GM12878 (cell line): ENCODE results near the gene ZMIZ1. TPM values are rescaled to one million over a fixed set of nuclear protein-coding genes. Genes with fewer than 3 reads are reported as not detected.

Experiments
- ATAC-seq: fragments of 200-7000 bp; cut with Tn5 transposase; 3 replicates; pipeline ENCODE4 v1.9.1; 2020; ENCODE audit warnings: mild to moderate bottlenecking, moderate library complexity
- BruUV-seq: library from RNA; stranded (reverse); fragments of 400-500 nt; replicated peaks from 2 replicates; lab custom pipeline; 2021; lab: Mats Ljungman, UMichigan
- CTCF ChIA-PET: fragments of 300-600 bp; sonication (Branson Sonifier 250); formaldehyde crosslinking; extraction: SDS; loops from one replicate; lab custom pipeline; 2021; ENCODE audit warnings: inconsistent platforms; lab: Yijun Ruan, JAX
- POLR2A ChIA-PET: fragments of 350-600 bp; formaldehyde crosslinking; extraction: SDS; loops from one replicate; lab custom pipeline; 2021; ENCODE audit warnings: inconsistent platforms; lab: Charles Lee
- RAD21 ChIA-PET: fragments of 300-600 bp; sonication (Branson Sonifier 250); formaldehyde crosslinking; loops from one replicate; lab custom pipeline; 2023; ENCODE audit warnings: antibody characterized with exemption; ENCODE audit not compliant: unreplicated experiment; lab: Charles Lee
- SMC1A ChIA-PET: fragments of 300-600 bp; sonication (Branson Sonifier 250); formaldehyde crosslinking; loops from one replicate; lab custom pipeline; 2023; ENCODE audit not compliant: unreplicated experiment, uncharacterized antibody; lab: Charles Lee
- DNase-seq: peaks from one replicate; pipeline ENCODE4 v3.0.0-alpha.2; 2011; ENCODE audit warnings: low read depth, low spot score
- FAIRE-seq: peaks from 3 replicates; lab custom pipeline; 2011; peaks lifted over from hg19 to GRCh38; lab: Jason Lieb, UNC
- H2AFZ ChIP-seq: 2 replicates; pipeline ENCODE4 v1.6.0; 2011; ENCODE audit warnings: low read depth, low read length, control low read depth; ENCODE audit not compliant: control insufficient read depth
- H3K27ac ChIP-seq: 2 replicates; pipeline ENCODE4 v1.5.1; 2011; ENCODE audit warnings: control low read depth; ENCODE audit not compliant: control insufficient read depth, insufficient read depth
- H3K27me3 ChIP-seq, 2 experiments: replicated peaks in 1 of 2; 2 replicates each; pipeline versions ENCODE4 v1.6.0 to v1.6.1; 2011; ENCODE audit warnings: low read length in 1 of 2; ENCODE audit not compliant: control insufficient read depth in 2 of 2, insufficient read depth in 2 of 2
- H3K36me3 ChIP-seq, 2 experiments: 2 replicates each; pipeline ENCODE4 v1.5.1; 2011; ENCODE audit warnings: low read length in 1 of 2; ENCODE audit not compliant: control insufficient read depth in 2 of 2, insufficient read depth in 2 of 2
- H3K4me1 ChIP-seq: 2 replicates; pipeline ENCODE4 v1.6.1; 2011; ENCODE audit warnings: mild to moderate bottlenecking, low read length, moderate library complexity, mixed read lengths; ENCODE audit not compliant: control insufficient read depth, insufficient read depth
- H3K4me2 ChIP-seq: 2 replicates; pipeline ENCODE4 v1.6.0; 2011; ENCODE audit warnings: control low read depth; ENCODE audit not compliant: control insufficient read depth, insufficient read depth
- H3K4me3 ChIP-seq: fragments of 200-600 bp; sonication (generic); 2 replicates; pipeline ENCODE4 v1.5.1; 2016
- H3K79me2 ChIP-seq: 2 replicates; pipeline ENCODE4 v1.6.0; 2011; ENCODE audit warnings: low read length; ENCODE audit not compliant: control insufficient read depth, insufficient read depth
- H3K9ac ChIP-seq: 2 replicates; pipeline ENCODE4 v1.8.0; 2011; ENCODE audit warnings: low read length, control low read depth, mixed read lengths; ENCODE audit not compliant: control insufficient read depth, insufficient read depth
- H3K9me3 ChIP-seq: replicated peaks from 3 replicates; pipeline ENCODE4 v1.5.1; 2011; ENCODE audit warnings: mild to moderate bottlenecking, low read length; ENCODE audit not compliant: control insufficient read depth, insufficient read depth
- H4K20me1 ChIP-seq: 2 replicates; pipeline ENCODE4 v1.6.0; 2011; ENCODE audit not compliant: control insufficient read depth, insufficient read depth
- ATF7 ChIP-seq: fragments of 450-650 bp; IDR thresholded peaks from 2 replicates; pipeline ENCODE4 v1.6.1; 2016; ENCODE audit warnings: low read depth, mild to moderate bottlenecking
- BCL11A ChIP-seq: IDR thresholded peaks from 2 replicates; pipeline ENCODE4 v1.6.1; 2011; ENCODE audit warnings: low read depth, low read length
- CBFB ChIP-seq: IDR thresholded peaks from 2 replicates; pipeline ENCODE4 v1.6.1; 2016; ENCODE audit warnings: antibody characterized with exemption, low read depth
- CBX3 ChIP-seq: fragments of 200-600 bp; sonication (generic); IDR thresholded peaks from 2 replicates; pipeline ENCODE4 v1.6.1; 2016; ENCODE audit warnings: low read depth, borderline replicate concordance
- FOXM1 ChIP-seq: IDR thresholded peaks from 2 replicates; pipeline ENCODE4 v1.6.1; 2012; ENCODE audit warnings: low read depth, mild to moderate bottlenecking, inconsistent platforms, low read length, moderate library complexity
- JUNB ChIP-seq: IDR thresholded peaks from 2 replicates; pipeline ENCODE4 v1.6.1; 2016; ENCODE audit warnings: antibody characterized with exemption, mild to moderate bottlenecking
- SIN3A ChIP-seq: IDR thresholded peaks from 2 replicates; pipeline ENCODE4 v1.6.1; 2012; ENCODE audit warnings: low read depth, low read length, improper control_type of control experiment
- SPI1 ChIP-seq: IDR thresholded peaks from 2 replicates; pipeline ENCODE4 v1.6.1; 2011; ENCODE audit warnings: low read depth, mild to moderate bottlenecking, low read length, moderate library complexity, borderline replicate concordance; ENCODE audit not compliant: insufficient read depth
- WGBS: methylation state at CpG from one replicate; pipeline ENCODE4 v1.1.6; 2016; ENCODE audit warnings: low lambda C conversion rate; ENCODE audit not compliant: insufficient replicate concordance, insufficient coverage; ENCODE audit errors: missing lambda C conversion rate; 5-methylcytosine and 5-hydroxymethylcytosine counted together
- in situ Hi-C: fragments of 300-500 bp; cut with MboI; formaldehyde crosslinking; loops from 9 replicates; pipeline ENCODE4 v1.14.3; 2018; ENCODE audit warnings: mixed read lengths
- intact Hi-C: fragments of 100-400 bp; cut with micrococcal nuclease; formaldehyde crosslinking; loops from one replicate; pipeline ENCODE4 v1.14.2; 2022; ENCODE audit not compliant: unreplicated experiment
- polyA plus RNA-seq, 11 experiments: library from polyadenylated mRNA; depleted of rRNA in 4 of 11; unstranded in 6 of 11; stranded (reverse) in 5 of 11; fragments of >200 nt; fragmentation: Nextera tagmentation in 4 of 11; fragmentation: Illumina TruSeq in 1 of 11; extraction: Ambion mirVana in 4 of 11; extraction: Trizol in 1 of 11; gene quantifications; 1 replicate in 1 of 11; 2 replicates in 10 of 11; pipeline versions ENCODE4 v1.2.1 to v1.2.3, GENCODE V29; 2011 to 2016; ENCODE audit warnings: inconsistent platforms in 2 of 11, missing spikeins in 2 of 11, low read depth in 1 of 11
- total RNA-seq, 4 experiments: library from RNA; depleted of rRNA in 3 of 4; stranded (reverse); fragments of >200 nt in 3 of 4; fragmentation: Illumina TruSeq in 1 of 4; extraction: Trizol in 1 of 4; gene quantifications; 2 replicates each; pipeline versions ENCODE4 v1.2.1 to v1.2.3, GENCODE V29; 2013 to 2021
- TF ChIP-seq, protein P1 (sequence below): fragments of 450-650 bp; IDR thresholded peaks from 2 replicates; pipeline ENCODE4 v1.6.1; 2017; ENCODE audit warnings: mild to moderate bottlenecking
- TF ChIP-seq, protein P2 (sequence below): fragments of 450-650 bp; IDR thresholded peaks from 2 replicates; pipeline ENCODE4 v1.6.1; 2016; ENCODE audit warnings: mild to moderate bottlenecking
- TF ChIP-seq, protein P3 (sequence below): fragments of 450-650 bp; IDR thresholded peaks from 2 replicates; pipeline ENCODE4 v1.6.1; 2017; ENCODE audit warnings: mild to moderate bottlenecking, moderate library complexity

Gene ZMIZ1
- total and polyA plus RNA-seq, 10 of the 15 experiments (the other 5 are each of a cell fraction or from before 2014, with no cell fraction given): 3.1 to 82.3 (median 14.9) TPM

DNA sequence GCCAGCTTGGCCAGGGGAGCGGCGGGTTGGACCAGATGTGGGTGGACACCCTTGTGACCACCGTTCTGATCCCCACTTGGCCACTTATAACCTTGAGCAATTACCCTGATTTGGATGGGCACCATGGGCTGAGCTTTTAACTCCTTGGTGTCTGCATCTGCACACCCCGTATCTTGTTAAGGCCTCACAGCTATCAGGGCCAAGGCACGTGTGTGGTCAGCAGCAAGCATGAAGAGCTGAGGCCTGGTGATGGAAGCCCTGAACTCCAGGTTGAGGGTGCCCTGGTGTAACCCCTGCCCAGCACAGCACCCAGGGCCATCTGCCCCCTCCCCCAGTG lies 89.2 kb downstream of the ZMIZ1 start:
- no peak overlapping the region for H3K9ac ChIP-seq
- no peak overlapping the region for H3K4me2 ChIP-seq
- no peak for FAIRE-seq
- intact Hi-C loops (no loop called here), in situ Hi-C loops (no loop called here)
- 53% methylated on average over 5 of the region's 5 CpGs for WGBS
- RAD21 ChIA-PET: no interaction called here
- H3K4me3 ChIP-seq: no peak overlapping the region
- H3K27ac ChIP-seq: no peak overlapping the region
- no peaks in the 10 kb centered on the region for H4K20me1 ChIP-seq
- no peaks in the 10 kb centered on the region for H3K9me3 ChIP-seq
- H3K4me1 ChIP-seq: no peaks in the 10 kb centered on the region
- CTCF ChIA-PET: interaction anchor here (0.8 kb wide), 1 partner anchor 39 kb away, joined by 3 read pairs; no protein-coding TSS in a partner anchor
- POLR2A ChIA-PET: no interaction called here
- no peaks in the 10 kb centered on the region for H3K36me3 ChIP-seq
- H3K79me2 ChIP-seq: no peaks in the 10 kb centered on the region
- BruUV-seq: no TSS peak
- DNase-seq: no peak
- no peak overlapping the region for H2AFZ ChIP-seq
- no peaks in the 10 kb centered on the region for H3K27me3 ChIP-seq
- TF ChIP-seq, protein P1, sequence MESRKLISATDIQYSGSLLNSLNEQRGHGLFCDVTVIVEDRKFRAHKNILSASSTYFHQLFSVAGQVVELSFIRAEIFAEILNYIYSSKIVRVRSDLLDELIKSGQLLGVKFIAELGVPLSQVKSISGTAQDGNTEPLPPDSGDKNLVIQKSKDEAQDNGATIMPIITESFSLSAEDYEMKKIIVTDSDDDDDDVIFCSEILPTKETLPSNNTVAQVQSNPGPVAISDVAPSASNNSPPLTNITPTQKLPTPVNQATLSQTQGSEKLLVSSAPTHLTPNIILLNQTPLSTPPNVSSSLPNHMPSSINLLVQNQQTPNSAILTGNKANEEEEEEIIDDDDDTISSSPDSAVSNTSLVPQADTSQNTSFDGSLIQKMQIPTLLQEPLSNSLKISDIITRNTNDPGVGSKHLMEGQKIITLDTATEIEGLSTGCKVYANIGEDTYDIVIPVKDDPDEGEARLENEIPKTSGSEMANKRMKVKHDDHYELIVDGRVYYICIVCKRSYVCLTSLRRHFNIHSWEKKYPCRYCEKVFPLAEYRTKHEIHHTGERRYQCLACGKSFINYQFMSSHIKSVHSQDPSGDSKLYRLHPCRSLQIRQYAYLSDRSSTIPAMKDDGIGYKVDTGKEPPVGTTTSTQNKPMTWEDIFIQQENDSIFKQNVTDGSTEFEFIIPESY: 0 out of 2 replicates have a peak, but pooled peaks have one; percentile 19
- TF ChIP-seq BCL11A: no peak
- SMC1A ChIA-PET: no interaction called here
- ATAC-seq: no peak

DNA sequence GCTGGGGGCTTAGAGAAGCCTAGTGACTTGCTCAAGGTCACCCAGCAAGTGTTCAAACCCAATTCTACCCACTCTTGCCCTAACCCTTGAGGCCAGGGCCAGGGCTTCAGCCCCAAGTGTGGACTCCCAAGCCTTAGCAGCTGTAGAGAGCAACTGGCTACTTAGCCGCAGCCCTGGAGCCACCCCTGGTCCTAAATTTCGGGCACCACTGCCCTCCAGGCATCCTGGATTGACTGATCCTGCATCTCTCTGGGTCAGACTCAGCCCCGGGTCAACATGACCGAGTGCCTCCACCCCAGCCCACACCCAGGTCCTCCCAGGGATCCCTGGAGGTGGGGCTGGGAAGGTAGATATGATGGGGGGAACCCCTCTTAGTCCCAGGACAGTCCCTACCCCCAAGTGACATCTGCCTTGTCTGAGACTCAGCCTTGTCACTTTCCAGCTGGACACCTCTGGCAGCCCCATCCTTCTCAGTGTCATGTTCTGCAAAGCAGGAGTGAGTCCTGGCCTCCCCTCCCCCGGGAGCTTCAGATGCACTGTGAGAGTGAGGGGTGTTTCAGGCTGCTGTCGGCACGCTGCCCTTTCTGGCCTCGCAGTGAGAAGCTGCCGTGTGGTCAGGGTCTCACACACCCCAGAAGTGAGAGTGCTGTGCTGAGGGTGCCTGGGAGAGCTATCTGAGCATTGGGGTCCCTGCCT lies 89.8 kb downstream of the ZMIZ1 start:
- Histone ChIP-seq H3K27me3 (no peaks in the 10 kb centered on the region), H3K4me3 (no peak overlapping the region), H3K79me2 (no peaks in the 10 kb centered on the region), H3K27ac (no peak overlapping the region), H3K4me2 (no peak overlapping the region), H3K9ac (no peak overlapping the region), H3K4me1 (no peaks in the 10 kb centered on the region), H4K20me1 (no peaks in the 10 kb centered on the region), H3K9me3 (no peaks in the 10 kb centered on the region), H3K36me3 (no peaks in the 10 kb centered on the region), H2AFZ (no peak overlapping the region)
- in situ Hi-C loops: no loop called here
- intact Hi-C loops: no loop called here
- WGBS: 10% methylated on average over 9 of the region's 9 CpGs
- ChIA-PET SMC1A (no interaction called here), CTCF (no interaction called here), POLR2A (no interaction called here), RAD21 (no interaction called here)
- BruUV-seq: no TSS peak
- FAIRE-seq (no peak), ATAC-seq (no peak), DNase-seq (no peak)
- TF ChIP-seq FOXM1 (no peak), SIN3A (no peak), ATF7 (no peak), JUNB (no peak), CBX3 (no peak), SPI1 (no peak), CBFB (no peak)
- TF ChIP-seq, protein P2, sequence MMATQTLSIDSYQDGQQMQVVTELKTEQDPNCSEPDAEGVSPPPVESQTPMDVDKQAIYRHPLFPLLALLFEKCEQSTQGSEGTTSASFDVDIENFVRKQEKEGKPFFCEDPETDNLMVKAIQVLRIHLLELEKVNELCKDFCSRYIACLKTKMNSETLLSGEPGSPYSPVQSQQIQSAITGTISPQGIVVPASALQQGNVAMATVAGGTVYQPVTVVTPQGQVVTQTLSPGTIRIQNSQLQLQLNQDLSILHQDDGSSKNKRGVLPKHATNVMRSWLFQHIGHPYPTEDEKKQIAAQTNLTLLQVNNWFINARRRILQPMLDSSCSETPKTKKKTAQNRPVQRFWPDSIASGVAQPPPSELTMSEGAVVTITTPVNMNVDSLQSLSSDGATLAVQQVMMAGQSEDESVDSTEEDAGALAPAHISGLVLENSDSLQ: no peak
- TF ChIP-seq, protein P3, sequence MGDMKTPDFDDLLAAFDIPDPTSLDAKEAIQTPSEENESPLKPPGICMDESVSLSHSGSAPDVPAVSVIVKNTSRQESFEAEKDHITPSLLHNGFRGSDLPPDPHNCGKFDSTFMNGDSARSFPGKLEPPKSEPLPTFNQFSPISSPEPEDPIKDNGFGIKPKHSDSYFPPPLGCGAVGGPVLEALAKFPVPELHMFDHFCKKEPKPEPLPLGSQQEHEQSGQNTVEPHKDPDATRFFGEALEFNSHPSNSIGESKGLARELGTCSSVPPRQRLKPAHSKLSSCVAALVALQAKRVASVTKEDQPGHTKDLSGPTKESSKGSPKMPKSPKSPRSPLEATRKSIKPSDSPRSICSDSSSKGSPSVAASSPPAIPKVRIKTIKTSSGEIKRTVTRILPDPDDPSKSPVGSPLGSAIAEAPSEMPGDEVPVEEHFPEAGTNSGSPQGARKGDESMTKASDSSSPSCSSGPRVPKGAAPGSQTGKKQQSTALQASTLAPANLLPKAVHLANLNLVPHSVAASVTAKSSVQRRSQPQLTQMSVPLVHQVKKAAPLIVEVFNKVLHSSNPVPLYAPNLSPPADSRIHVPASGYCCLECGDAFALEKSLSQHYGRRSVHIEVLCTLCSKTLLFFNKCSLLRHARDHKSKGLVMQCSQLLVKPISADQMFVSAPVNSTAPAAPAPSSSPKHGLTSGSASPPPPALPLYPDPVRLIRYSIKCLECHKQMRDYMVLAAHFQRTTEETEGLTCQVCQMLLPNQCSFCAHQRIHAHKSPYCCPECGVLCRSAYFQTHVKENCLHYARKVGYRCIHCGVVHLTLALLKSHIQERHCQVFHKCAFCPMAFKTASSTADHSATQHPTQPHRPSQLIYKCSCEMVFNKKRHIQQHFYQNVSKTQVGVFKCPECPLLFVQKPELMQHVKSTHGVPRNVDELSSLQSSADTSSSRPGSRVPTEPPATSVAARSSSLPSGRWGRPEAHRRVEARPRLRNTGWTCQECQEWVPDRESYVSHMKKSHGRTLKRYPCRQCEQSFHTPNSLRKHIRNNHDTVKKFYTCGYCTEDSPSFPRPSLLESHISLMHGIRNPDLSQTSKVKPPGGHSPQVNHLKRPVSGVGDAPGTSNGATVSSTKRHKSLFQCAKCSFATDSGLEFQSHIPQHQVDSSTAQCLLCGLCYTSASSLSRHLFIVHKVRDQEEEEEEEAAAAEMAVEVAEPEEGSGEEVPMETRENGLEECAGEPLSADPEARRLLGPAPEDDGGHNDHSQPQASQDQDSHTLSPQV: no peak
